Activated naive CD8-positive, alpha-beta T cell treated with anti-CD3 and anti-CD28 coated beads, Interleukin-2, amount 10 ng/mL, durations not matched to agents 7 days and 5 days (primary cell): ENCODE results near the gene PFDN2. TPM values are rescaled to one million over a fixed set of nuclear protein-coding genes. Genes with fewer than 3 reads are reported as not detected.
"Not testable (repeated sequence)": the region's sequence is repeated elsewhere in the genome, so short reads cannot be mapped to it uniquely, and the experiment has no call there.

Experiments
- ATAC-seq: fragments of 150-1000 bp; cut with Tn5 transposase; one replicate; pipeline ENCODE4 v1.10.0; 2021; ENCODE audit warnings: low read depth, moderate library complexity
- POLR2A ChIA-PET: fragments of 350-600 bp; sonication (Branson Sonifier 250); formaldehyde crosslinking; loops from one replicate; lab custom pipeline; 2021; ENCODE audit warnings: antibody characterized with exemption; lab: Charles Lee
- DNase-seq: peaks from one replicate; pipeline ENCODE4 v3.0.0; 2021
- H3K27ac Mint-ChIP-seq: one replicate; pipeline ENCODE4 v1.8.0; 2022; ENCODE audit warnings: mild to moderate bottlenecking, mixed read lengths
- H3K27me3 Mint-ChIP-seq: one replicate; pipeline ENCODE4 v1.8.0; 2022; ENCODE audit warnings: mild to moderate bottlenecking, moderate library complexity, mixed read lengths
- H3K36me3 Mint-ChIP-seq: one replicate; pipeline ENCODE4 v1.8.0; 2021; ENCODE audit warnings: mild to moderate bottlenecking, mixed read lengths
- H3K4me1 Mint-ChIP-seq: one replicate; pipeline ENCODE4 v1.8.0; 2021; ENCODE audit warnings: mixed read lengths
- H3K4me3 Mint-ChIP-seq: one replicate; pipeline ENCODE4 v1.8.0; 2022; ENCODE audit warnings: mild to moderate bottlenecking, moderate library complexity, mixed read lengths
- H3K9me3 Mint-ChIP-seq: one replicate; pipeline ENCODE4 v1.8.0; 2021; ENCODE audit warnings: mixed read lengths
- total RNA-seq, 2 experiments: library from RNA; stranded (reverse); gene quantifications; one replicate each; pipeline ENCODE4 v1.2.3, GENCODE V29; 2021

PFDN2 gene
- total RNA-seq, 2 experiments from 2014 or later = 54.1 to 62.3 TPM

DNA sequence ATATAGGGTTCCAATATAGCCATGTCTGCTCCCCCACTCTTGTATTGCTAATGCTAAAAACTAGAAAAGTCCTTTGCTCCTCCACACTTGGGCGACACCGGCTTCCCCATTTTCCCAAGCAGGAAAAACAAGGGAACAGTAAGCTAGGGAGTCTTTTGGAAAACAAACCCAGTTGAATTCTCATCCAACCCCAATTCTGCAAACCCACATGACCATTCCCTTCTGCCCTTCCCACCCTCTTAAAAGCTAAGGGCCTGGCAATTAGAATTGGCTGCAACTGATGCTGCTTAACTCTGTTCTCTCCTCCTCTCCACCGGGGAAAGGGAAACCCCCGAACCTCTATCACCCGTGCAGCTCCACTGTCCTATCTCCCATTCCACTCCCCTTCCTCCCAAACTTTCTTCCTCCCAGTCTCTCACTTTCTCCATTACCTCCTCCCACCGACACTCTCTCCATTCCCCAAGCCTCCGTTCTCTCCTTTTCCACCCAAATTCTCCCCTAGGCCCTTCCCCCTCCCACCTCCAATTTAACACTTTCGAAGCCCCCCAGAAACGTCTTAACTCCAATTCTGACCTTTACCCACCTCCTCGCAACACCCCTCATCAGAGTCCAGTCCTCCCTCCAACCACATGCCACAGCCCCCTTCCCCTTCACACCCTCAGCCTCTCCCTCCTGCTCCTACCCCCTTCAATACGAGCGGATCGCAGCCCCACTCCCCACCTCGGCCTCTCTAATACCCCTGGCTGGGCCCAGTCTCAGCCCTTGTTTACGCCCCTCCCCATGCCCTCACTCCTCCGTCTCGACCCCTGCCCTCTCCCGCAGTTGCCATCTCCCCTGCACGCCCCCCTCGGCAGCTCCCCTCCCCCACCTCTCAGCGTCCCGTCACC is 13.9 kb upstream of the PFDN2 start:
- H3K27ac Mint-ChIP-seq = no peak overlapping the region
- H3K4me1 Mint-ChIP-seq = peaks cover 40% of the 10 kb centered on the region
- POLR2A ChIA-PET = interaction anchor here (0.6 to 2.4 kb wide), 13 partner anchors 10 to 118 kb away, joined by 3 to 15 read pairs (median 5); partner anchors contain the start of genes ARHGAP30, B4GALT3, F11R and PPOX
- peaks cover 30% of the 10 kb centered on the region for H3K36me3 Mint-ChIP-seq
- no peak for ATAC-seq
- H3K9me3 Mint-ChIP-seq = no peaks in the 10 kb centered on the region
- no peak overlapping the region for H3K4me3 Mint-ChIP-seq
- no peaks in the 10 kb centered on the region for H3K27me3 Mint-ChIP-seq
- DNase-seq = no peak

- ATAC-seq (no peak), DNase-seq (no peak)
- no peak overlapping the region for H3K27ac Mint-ChIP-seq
- peak overlapping the region; percentile 9 for H3K4me3 Mint-ChIP-seq
- no peaks in the 10 kb centered on the region for H3K27me3 Mint-ChIP-seq
- POLR2A ChIA-PET = interaction anchor here (1.7 kb wide), 1 partner anchor 13 kb away, joined by 4 read pairs; the partner anchor contains the start of genes NIT1 and PFDN2
- H3K4me1 Mint-ChIP-seq = peaks cover 45% of the 10 kb centered on the region
- peaks cover 36% of the 10 kb centered on the region for H3K36me3 Mint-ChIP-seq
- no peaks in the 10 kb centered on the region for H3K9me3 Mint-ChIP-seq
These were observed 12.4 kb upstream of the PFDN2 start for GRCh38 chr1:161130266-161130665.

DNA sequence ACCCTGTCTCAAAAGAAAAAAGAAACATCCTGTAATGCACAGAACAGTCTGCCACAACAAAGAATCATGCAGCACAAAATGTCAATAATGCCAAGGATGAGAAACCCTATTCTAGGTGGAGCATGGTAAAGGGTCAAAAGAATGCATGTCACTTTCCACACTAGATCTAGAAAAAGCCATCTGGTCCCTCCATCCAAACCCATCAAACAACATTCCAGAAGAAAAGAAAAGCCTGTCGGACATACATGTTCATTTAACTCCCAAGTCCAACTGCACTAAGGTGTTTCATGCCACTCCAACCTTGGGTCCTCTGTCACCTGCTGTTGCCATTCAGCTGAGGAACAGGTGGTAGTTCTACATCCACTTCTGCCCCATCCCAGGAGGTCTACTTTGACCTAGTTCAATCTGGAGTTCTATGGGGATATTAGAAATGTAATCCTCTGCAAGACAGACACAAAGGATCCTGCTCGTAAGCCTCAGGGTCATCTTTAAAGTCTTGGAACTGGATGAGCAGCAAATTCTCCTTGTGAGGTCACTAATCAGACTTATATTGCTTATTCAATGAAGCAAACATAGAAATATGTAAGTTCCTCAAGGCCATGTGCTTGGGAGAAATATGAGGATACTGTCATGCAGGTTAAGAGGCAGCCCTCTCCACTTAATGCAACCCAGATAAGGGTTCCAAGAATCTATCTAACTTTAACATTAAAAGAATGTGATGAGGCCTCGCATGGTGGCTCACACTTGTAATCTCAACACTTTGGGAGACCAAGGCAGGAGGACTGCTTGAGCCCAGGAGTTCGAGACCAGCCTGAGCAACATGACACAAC is 11.0 kb upstream of the PFDN2 start:
- POLR2A ChIA-PET = interaction anchor here (1.7 kb wide), 1 partner anchor 11 kb away, joined by 4 read pairs; the partner anchor contains the start of genes NIT1 and PFDN2
- Mint-ChIP-seq H3K36me3 (peaks cover 38% of the 10 kb centered on the region), H3K4me1 (peaks cover 43% of the 10 kb centered on the region), H3K4me3 (no peak overlapping the region), H3K27ac (no peak overlapping the region), H3K9me3 (no peaks in the 10 kb centered on the region), H3K27me3 (no peaks in the 10 kb centered on the region)
- DNase-seq (no peak), ATAC-seq (no peak)

DNA sequence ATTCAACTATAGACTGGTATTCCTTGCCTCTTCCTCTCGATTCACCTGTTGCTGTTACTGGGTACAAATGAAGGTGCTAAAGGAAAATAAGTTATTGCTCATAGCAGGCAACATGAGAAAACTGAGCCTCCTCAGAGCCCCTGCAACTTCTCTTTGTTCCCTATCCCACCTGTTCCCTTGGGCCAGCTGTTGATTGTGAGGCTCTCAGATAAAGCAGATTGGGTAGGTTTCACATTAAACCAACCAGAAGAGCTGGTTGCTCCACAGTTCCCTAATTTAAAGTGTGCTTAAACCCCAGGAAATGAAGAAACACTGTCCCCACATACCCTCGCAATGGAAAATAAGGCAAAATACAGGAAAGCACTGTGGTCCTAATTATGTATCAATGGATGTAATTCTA is 9.8 kb upstream of the PFDN2 start:
- Mint-ChIP-seq H3K9me3 (no peaks in the 10 kb centered on the region), H3K27me3 (no peaks in the 10 kb centered on the region), H3K4me3 (no peak overlapping the region), H3K36me3 (peaks cover 45% of the 10 kb centered on the region), H3K27ac (peak overlapping the region; percentile 28), H3K4me1 (peaks cover 43% of the 10 kb centered on the region)
- ATAC-seq (no peak), DNase-seq (no peak)
- POLR2A ChIA-PET = interaction anchor here (1.6 kb wide), 1 partner anchor 10 kb away, joined by 7 read pairs; the partner anchor contains the start of genes NIT1 and PFDN2

- POLR2A ChIA-PET = interaction anchor here (1.3 to 1.8 kb wide), 3 partner anchors 10 to 77 kb away, joined by 3 to 5 read pairs (median 4); partner anchors contain the start of genes ARHGAP30, DEDD and USF1
- Mint-ChIP-seq H3K9me3 (no peaks in the 10 kb centered on the region), H3K4me3 (no peak overlapping the region), H3K27me3 (no peaks in the 10 kb centered on the region), H3K27ac (no peak overlapping the region), H3K4me1 (peaks cover 29% of the 10 kb centered on the region), H3K36me3 (peaks cover 32% of the 10 kb centered on the region)
- DNase-seq (no peak), ATAC-seq (no peak)
These were observed 5.1 kb upstream of the PFDN2 start for GRCh38 chr1:161122967-161123366.

DNA sequence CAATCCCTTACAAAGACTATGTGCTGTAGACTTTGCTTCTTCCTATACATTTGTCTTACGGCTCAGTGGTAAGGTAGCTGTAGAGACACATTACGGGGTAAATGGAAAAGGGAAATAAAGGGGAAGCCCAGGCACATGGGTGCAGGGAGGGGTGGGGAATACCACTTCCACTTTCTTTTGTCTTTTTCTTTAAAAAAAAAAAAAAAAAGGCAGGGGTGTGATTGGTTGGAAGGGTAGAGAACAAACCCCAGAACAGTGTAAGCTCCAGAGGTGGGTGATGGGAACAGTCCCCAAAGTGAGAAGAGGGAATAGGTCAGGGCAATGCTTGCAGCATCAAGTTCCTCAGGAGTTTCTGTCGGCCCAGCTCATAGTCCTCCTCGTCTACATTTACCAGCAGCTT is 4.0 kb upstream of the PFDN2 start:
- no peak for ATAC-seq
- DNase-seq = no peak
- Mint-ChIP-seq H3K4me3 (no peak overlapping the region), H3K27ac (no peak overlapping the region), H3K4me1 (peaks cover 24% of the 10 kb centered on the region), H3K36me3 (peaks cover 25% of the 10 kb centered on the region), H3K27me3 (no peaks in the 10 kb centered on the region), H3K9me3 (no peaks in the 10 kb centered on the region)
- POLR2A ChIA-PET = interaction anchor here (0.7 to 1.8 kb wide), 5 partner anchors 11 to 241 kb away, joined by 3 to 5 read pairs (median 4); partner anchors contain the start of genes ARHGAP30, DEDD and USF1

DNA sequence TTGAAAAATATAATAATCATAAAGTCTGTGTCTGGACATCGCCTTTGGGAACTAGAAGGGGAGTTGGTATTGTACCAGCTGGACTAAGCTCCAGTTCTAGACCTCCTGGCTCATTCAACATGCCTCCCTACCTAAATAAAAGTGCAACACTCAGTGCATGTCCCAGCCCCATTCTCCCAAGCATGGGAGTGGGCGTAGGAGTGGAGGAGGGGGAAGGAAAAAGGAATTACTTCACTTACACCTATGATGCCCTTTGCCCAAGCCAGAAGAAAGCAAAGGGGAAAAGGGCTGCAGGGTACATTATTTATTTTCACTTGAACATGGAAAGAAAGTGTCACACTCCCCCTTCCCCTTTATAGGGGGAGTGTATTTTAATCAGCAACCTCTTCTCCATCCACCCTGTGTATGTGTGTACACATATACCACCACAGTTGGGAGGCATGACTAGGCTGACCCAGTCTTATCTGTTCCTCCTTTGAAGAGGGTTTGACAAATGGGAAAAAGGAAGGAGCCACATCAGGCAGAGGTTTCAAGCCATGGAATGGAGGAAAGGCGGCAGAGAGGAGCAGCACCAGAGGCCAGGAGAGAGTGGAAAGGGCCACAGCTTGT is 3.3 kb upstream of the PFDN2 start:
- Mint-ChIP-seq H3K9me3 (no peaks in the 10 kb centered on the region), H3K27me3 (no peaks in the 10 kb centered on the region), H3K4me3 (no peak overlapping the region), H3K27ac (peak overlapping the region; percentile 30), H3K4me1 (peaks cover 26% of the 10 kb centered on the region), H3K36me3 (peaks cover 24% of the 10 kb centered on the region)
- DNase-seq = no peak
- POLR2A ChIA-PET = interaction anchor here (0.7 to 1.8 kb wide), 3 partner anchors 12 to 240 kb away, joined by 3 to 4 read pairs (median 4); partner anchors contain the start of genes DEDD and USF1
- ATAC-seq = no peak

DNA sequence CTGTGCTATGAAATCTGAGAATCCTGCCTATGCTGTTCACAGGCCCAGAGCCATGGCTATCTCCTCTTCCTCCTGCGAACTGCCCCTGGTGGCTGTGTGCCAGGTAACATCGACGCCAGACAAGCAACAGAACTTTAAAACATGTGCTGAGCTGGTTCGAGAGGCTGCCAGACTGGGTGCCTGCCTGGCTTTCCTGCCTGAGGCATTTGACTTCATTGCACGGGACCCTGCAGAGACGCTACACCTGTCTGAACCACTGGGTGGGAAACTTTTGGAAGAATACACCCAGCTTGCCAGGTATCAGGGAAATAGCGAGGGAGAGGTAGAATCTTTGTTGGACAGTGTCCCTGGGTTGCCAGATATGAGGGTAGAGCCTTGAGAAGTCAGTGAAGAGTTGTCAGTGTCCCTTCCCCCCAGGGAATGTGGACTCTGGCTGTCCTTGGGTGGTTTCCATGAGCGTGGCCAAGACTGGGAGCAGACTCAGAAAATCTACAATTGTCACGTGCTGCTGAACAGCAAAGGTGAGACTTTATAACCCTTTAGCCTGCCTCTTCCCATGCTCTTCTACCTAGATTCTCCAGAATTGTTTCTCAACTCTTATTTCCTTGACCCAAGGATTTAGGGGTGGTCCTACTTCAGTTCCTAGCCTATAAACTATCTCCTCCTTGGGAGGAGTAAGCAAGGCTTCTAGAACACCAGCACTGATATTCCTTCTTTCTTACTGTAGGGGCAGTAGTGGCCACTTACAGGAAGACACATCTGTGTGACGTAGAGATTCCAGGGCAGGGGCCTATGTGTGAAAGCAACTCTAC is 1.5 kb upstream of the PFDN2 start:
- ATAC-seq = peak; percentile 60
- POLR2A ChIA-PET = interaction anchor here (1.3 to 2.5 kb wide), 3 partner anchors 21 to 52 kb away, joined by 4 to 16 read pairs (median 14); partner anchors contain the start of gene KLHDC9
- DNase-seq = no peak
- Mint-ChIP-seq H3K27ac (peak overlapping the region; percentile 89), H3K27me3 (no peaks in the 10 kb centered on the region), H3K9me3 (no peaks in the 10 kb centered on the region), H3K4me1 (peaks cover 34% of the 10 kb centered on the region), H3K4me3 (peak overlapping the region; percentile 94), H3K36me3 (peaks cover 23% of the 10 kb centered on the region)

DNA sequence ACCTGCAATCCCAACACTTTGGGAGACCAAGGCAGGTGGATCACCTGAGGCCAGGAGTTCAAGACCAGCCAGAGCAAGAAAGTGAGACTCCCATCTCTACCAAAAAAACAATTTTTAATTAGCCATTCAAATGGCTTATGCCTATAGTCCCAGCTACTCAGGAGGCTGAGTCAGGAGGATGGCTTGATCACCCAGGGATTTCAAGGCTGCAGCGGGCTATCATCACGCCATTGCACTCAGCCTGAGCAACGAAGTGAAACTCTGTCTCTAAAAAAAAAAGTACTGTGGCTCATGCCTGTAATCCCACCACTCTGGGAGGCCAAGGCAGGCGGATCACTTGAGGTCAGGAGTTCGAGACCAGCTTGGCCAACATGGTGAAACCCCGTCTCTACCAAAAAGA is 1.9 kb downstream of the PFDN2 start:
- H3K36me3 Mint-ChIP-seq = peaks cover 17% of the 10 kb centered on the region
- POLR2A ChIA-PET, ATAC-seq: not testable (repeated sequence)

DNA sequence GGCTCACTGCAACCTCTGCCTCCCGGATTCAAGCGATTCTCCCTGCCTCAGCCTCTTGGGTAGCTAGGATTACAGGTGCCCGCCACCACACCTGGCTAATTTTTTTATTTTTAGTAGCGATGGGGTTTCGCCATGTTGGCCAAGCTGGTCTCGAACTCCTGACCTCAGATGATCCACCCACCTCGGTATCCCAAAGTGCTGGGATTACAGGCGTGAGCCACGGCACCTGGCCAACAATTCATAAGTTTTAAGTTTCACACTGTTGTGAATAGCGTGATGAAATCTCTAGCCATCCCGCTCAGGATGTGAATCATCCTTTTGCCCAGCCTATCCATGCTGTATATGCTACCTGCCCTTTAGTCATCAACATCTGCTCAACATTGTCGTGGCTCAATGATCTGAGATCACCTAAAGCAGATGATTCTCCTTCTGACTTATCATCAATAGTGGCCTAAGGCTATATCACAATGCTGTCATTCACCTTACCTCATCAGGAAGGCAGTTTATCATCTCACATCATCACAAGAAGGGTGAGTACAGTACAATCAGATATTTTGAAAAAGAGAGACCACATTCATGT is 2.6 kb downstream of the PFDN2 start:
- peaks cover 17% of the 10 kb centered on the region for H3K36me3 Mint-ChIP-seq
- peaks cover 48% of the 10 kb centered on the region for H3K4me1 Mint-ChIP-seq

More for the DNA sequence above, 1.9 kb downstream of the PFDN2 start:
- Mint-ChIP-seq H3K27ac (peak overlapping the region; percentile 68), H3K4me3 (peak overlapping the region; percentile 26), H3K4me1 (peaks cover 49% of the 10 kb centered on the region)
- not testable (repeated sequence) for H3K9me3 Mint-ChIP-seq, DNase-seq, H3K27me3 Mint-ChIP-seq

GRCh38 chr1:161114556-161114955 is 3.3 kb downstream of the PFDN2 start:
- Mint-ChIP-seq H3K27ac (peak overlapping the region; percentile 33), H3K36me3 (peaks cover 15% of the 10 kb centered on the region), H3K4me3 (no peak overlapping the region), H3K9me3 (no peaks in the 10 kb centered on the region), H3K4me1 (peaks cover 43% of the 10 kb centered on the region), H3K27me3 (no peaks in the 10 kb centered on the region)
- POLR2A ChIA-PET = no interaction called here
- DNase-seq (no peak), ATAC-seq (no peak)

More for the DNA sequence above, 2.6 kb downstream of the PFDN2 start:
- POLR2A ChIA-PET = no interaction called here
- H3K4me3 Mint-ChIP-seq = peak overlapping the region; percentile 19
- H3K27me3 Mint-ChIP-seq = no peaks in the 10 kb centered on the region
- H3K27ac Mint-ChIP-seq = peak overlapping the region; percentile 68
- DNase-seq (no peak), ATAC-seq (no peak)
- no peaks in the 10 kb centered on the region for H3K9me3 Mint-ChIP-seq
